Glomerular endothelial cell (primary cell): ENCODE measurements around the gene C12orf42. TPM values are rescaled to one million over a fixed set of nuclear protein-coding genes. Genes with fewer than 3 reads are reported as not detected.
"Not testable (repeated sequence)": the region's sequence is repeated elsewhere in the genome, so short reads cannot be mapped to it uniquely, and the experiment has no call there.

Source experiments
- DNase-seq: peaks from one replicate; pipeline ENCODE4 v3.0.0-alpha.2; 2011; ENCODE audit warnings: low read depth, low spot score; ENCODE audit errors: extremely low read depth
- total RNA-seq: library from RNA; depleted of rRNA; stranded (reverse); fragments of >200 nt; gene quantifications from 2 replicates; pipeline ENCODE4 v1.2.3, GENCODE V29; 2015

The C12orf42 gene
- total RNA-seq, 1 donor from 2014 or later, result not detected

GRCh38 chr12:103498990-103499389 is 3.2 kb upstream of the C12orf42 start:
- no peak for DNase-seq

- no peak for DNase-seq
These were observed 867 bp downstream of the C12orf42 start for GRCh38 chr12:103494734-103495468.

GRCh38 chr12:103494051-103494733 is 1.6 kb downstream of the C12orf42 start:
- DNase-seq, result no peak

- no peak for DNase-seq
These were observed 2.6 kb downstream of the C12orf42 start for GRCh38 chr12:103493199-103493598.

GRCh38 chr12:103482365-103482764 is 13.4 kb downstream of the C12orf42 start:
- DNase-seq, result no peak

GRCh38 chr12:103475073-103475472 is 20.7 kb downstream of the C12orf42 start:
- no peak for DNase-seq

- DNase-seq, result no peak
These were observed 25.1 kb downstream of the C12orf42 start for GRCh38 chr12:103470664-103471063.

GRCh38 chr12:103469719-103470118 is 26.0 kb downstream of the C12orf42 start:
- no peak for DNase-seq

- DNase-seq, result no peak
These were observed 26.9 kb downstream of the C12orf42 start for GRCh38 chr12:103468837-103469236.

GRCh38 chr12:103462675-103463074 is 33.1 kb downstream of the C12orf42 start:
- no peak for DNase-seq

- no peak for DNase-seq
These were observed 38.3 kb downstream of the C12orf42 start for GRCh38 chr12:103457471-103457870.

- no peak for DNase-seq
These were observed 39.8 kb downstream of the C12orf42 start for GRCh38 chr12:103456006-103456405.

GRCh38 chr12:103455020-103455763 is 40.6 kb downstream of the C12orf42 start:
- no peak for DNase-seq

GRCh38 chr12:103444983-103445382 is 50.8 kb downstream of the C12orf42 start:
- no peak for DNase-seq

GRCh38 chr12:103442822-103443221 is 52.9 kb downstream of the C12orf42 start:
- no peak for DNase-seq

GRCh38 chr12:103442182-103442555 is 53.6 kb downstream of the C12orf42 start:
- DNase-seq, result no peak

- DNase-seq, result no peak
These were observed 54.2 kb downstream of the C12orf42 start for GRCh38 chr12:103441437-103442181.

- DNase-seq, result not testable (repeated sequence)
These were observed 61.3 kb downstream of the C12orf42 start for GRCh38 chr12:103434165-103435105.

- DNase-seq, result no peak
These were observed 63.8 kb downstream of the C12orf42 start for GRCh38 chr12:103431950-103432349.

GRCh38 chr12:103431387-103431786 is 64.4 kb downstream of the C12orf42 start:
- no peak for DNase-seq
